Measurements from ENCODE around the gene TBC1D5.

TBC1D5 gene

GRCh38 chr3:17607905-17608304, 134.5 kb downstream of the TBC1D5 start:
- no peak for DNase-seq (ENCODE audit: low read depth)
- no peak overlapping the region for H3K4me3 ChIP-seq (ENCODE audit: low read depth, low read length)
- TF ChIP-seq, protein P1, sequence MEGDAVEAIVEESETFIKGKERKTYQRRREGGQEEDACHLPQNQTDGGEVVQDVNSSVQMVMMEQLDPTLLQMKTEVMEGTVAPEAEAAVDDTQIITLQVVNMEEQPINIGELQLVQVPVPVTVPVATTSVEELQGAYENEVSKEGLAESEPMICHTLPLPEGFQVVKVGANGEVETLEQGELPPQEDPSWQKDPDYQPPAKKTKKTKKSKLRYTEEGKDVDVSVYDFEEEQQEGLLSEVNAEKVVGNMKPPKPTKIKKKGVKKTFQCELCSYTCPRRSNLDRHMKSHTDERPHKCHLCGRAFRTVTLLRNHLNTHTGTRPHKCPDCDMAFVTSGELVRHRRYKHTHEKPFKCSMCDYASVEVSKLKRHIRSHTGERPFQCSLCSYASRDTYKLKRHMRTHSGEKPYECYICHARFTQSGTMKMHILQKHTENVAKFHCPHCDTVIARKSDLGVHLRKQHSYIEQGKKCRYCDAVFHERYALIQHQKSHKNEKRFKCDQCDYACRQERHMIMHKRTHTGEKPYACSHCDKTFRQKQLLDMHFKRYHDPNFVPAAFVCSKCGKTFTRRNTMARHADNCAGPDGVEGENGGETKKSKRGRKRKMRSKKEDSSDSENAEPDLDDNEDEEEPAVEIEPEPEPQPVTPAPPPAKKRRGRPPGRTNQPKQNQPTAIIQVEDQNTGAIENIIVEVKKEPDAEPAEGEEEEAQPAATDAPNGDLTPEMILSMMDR (IDR thresholded peaks at IDR 0.05; ENCODE audit: low read depth, low read length, missing control alignments): no peak

GRCh38 chr3:17605934-17606333, 136.5 kb downstream of the TBC1D5 start:
- no peak overlapping the region for H3K4me3 ChIP-seq (ENCODE audit: low read depth, low read length)
- no peak for DNase-seq (ENCODE audit: low read depth)
- TF ChIP-seq, protein P1 (IDR thresholded peaks at IDR 0.05; ENCODE audit: low read depth, low read length, missing control alignments): no peak

- TF ChIP-seq, protein P1 (IDR thresholded peaks at IDR 0.05; ENCODE audit: low read depth, low read length, missing control alignments): no peak
- no peak overlapping the region for H3K4me3 ChIP-seq (ENCODE audit: low read depth, low read length)
- DNase-seq (ENCODE audit: low read depth): no peak
These were observed 137.4 kb downstream of the TBC1D5 start for GRCh38 chr3:17605032-17605431.

DNA sequence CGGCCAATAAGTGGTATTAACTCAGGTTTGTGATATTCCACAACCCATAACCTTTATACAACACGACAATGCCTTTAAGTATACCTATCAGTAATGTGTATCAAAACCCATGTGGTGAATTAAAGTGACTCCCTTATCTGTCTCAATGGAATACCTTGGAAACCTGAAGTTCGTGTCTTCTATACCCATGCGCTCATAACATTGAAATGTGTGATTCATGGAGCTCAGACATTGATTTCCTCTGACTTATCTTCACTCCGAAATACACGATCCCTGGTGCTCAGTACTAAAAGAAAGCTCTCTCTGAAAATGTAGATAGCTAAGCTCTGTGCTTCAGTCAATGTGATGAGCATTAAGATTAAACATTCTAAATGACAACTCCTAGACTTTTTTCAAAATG, 140.3 kb downstream of the TBC1D5 start:
- no peak overlapping the region for H3K4me3 ChIP-seq (ENCODE audit: low read depth, low read length)
- no peak for DNase-seq (ENCODE audit: low read depth)
- TF ChIP-seq, protein P1 (IDR thresholded peaks at IDR 0.05; ENCODE audit: low read depth, low read length, missing control alignments): no peak

DNA sequence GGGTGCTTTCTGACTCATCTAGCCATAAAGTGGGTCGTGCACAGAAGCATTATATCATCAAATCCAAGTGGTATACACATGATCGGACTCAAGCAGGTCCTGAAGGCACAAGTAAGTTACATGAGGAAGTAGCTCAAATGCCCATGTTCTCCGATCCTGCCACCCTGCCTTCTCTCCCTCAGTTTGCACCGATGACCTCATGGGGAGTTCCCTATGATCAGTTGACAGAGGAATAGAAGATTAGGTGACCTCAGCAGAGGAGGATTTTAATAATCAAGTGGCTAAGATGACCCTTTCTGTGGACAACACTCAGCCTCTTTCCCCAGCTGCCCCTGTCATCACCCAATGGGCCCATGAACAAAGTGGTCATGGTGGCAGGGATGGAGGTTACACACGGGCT, 149.5 kb downstream of the TBC1D5 start:
- DNase-seq (ENCODE audit: low read depth): no peak
- TF ChIP-seq, protein P1 (IDR thresholded peaks at IDR 0.05; ENCODE audit: low read depth, low read length, missing control alignments): no peak
- no peak overlapping the region for H3K4me3 ChIP-seq (ENCODE audit: low read depth, low read length)

- DNase-seq (ENCODE audit: low read depth): no peak
- TF ChIP-seq, protein P1 (IDR thresholded peaks at IDR 0.05; ENCODE audit: low read depth, low read length, missing control alignments): no peak
- no peak overlapping the region for H3K4me3 ChIP-seq (ENCODE audit: low read depth, low read length)
These were observed 152.0 kb downstream of the TBC1D5 start for GRCh38 chr3:17590465-17590864.

GRCh38 chr3:17589888-17590287, 152.5 kb downstream of the TBC1D5 start:
- H3K4me3 ChIP-seq (ENCODE audit: low read depth, low read length): no peak overlapping the region
- TF ChIP-seq, protein P1 (IDR thresholded peaks at IDR 0.05; ENCODE audit: low read depth, low read length, missing control alignments): no peak
- no peak for DNase-seq (ENCODE audit: low read depth)

Data from GM12864 (cell line).